HepG2 (cell line): ENCODE data around the gene MAPK13. TPM values are rescaled to one million over a fixed set of nuclear protein-coding genes. Genes with fewer than 3 reads are reported as not detected.
A peak's percentile ranks its signal among the peaks of the same experiment; 100 is the strongest.

Source experiments
- FOXA3 ChIP-seq: IDR thresholded peaks from 2 replicates; pipeline ENCODE4 v1.6.1; 2016; ENCODE audit warnings: missing genetic modification reagents, missing compliant biosample characterization
- FOXJ3 ChIP-seq: sonication (generic); formaldehyde crosslinking; IDR thresholded peaks from 2 replicates; pipeline ENCODE4 v1.4.0; 2020; ENCODE audit warnings: missing genetic modification reagents, mild to moderate bottlenecking, borderline replicate concordance
- MIER3 ChIP-seq: IDR thresholded peaks from 2 replicates; pipeline ENCODE4 v1.6.1; 2016; ENCODE audit warnings: missing compliant biosample characterization, borderline replicate concordance
- MXD4 ChIP-seq: IDR thresholded peaks from 2 replicates; pipeline ENCODE4 v1.6.1; 2016; ENCODE audit warnings: mild to moderate bottlenecking, missing biosample characterization, missing genetic modification reagents
- POGZ ChIP-seq: sonication (generic); formaldehyde crosslinking; IDR thresholded peaks from 2 replicates; pipeline ENCODE4 v1.4.0; 2020; ENCODE audit warnings: mild to moderate bottlenecking, missing genetic modification reagents
- SALL1 ChIP-seq: sonication (generic); formaldehyde crosslinking; IDR thresholded peaks from 2 replicates; pipeline ENCODE4 v1.8.0; 2022; ENCODE audit warnings: mild to moderate bottlenecking, missing genetic modification reagents
- SIN3B ChIP-seq: fragments of 150-350 bp; IDR thresholded peaks from 2 replicates; pipeline ENCODE4 v1.6.1; 2014; ENCODE audit warnings: low read length
- SOX6 ChIP-seq, 2 experiments: fragments of 450-650 bp in 1 of 2; sonication (generic) in 1 of 2; formaldehyde crosslinking in 1 of 2; IDR thresholded peaks; 2 replicates each; pipeline versions ENCODE4 v1.4.0 to v1.6.1; 2017 to 2020; ENCODE audit warnings: antibody characterized with exemption in 1 of 2, mild to moderate bottlenecking in 1 of 2, missing genetic modification reagents in 1 of 2
- ZGPAT ChIP-seq: IDR thresholded peaks from 2 replicates; pipeline ENCODE4 v1.6.1; 2016; ENCODE audit warnings: mild to moderate bottlenecking
- ZNF674 ChIP-seq: sonication (generic); formaldehyde crosslinking; IDR thresholded peaks from 2 replicates; pipeline ENCODE4 v1.5.0; 2020; ENCODE audit warnings: low read depth, mild to moderate bottlenecking, missing genetic modification reagents
- ZNF878 ChIP-seq: sonication (generic); formaldehyde crosslinking; IDR thresholded peaks from 2 replicates; pipeline ENCODE4 v1.8.1; 2023; ENCODE audit warnings: mild to moderate bottlenecking, missing genetic modification reagents, moderate library complexity
- ZZZ3 ChIP-seq: sonication (generic); formaldehyde crosslinking; IDR thresholded peaks from 2 replicates; pipeline ENCODE4 v1.4.0; 2020; ENCODE audit warnings: missing genetic modification reagents, mild to moderate bottlenecking, borderline replicate concordance
- polyA plus RNA-seq, 8 experiments: library from polyadenylated mRNA; depleted of rRNA in 3 of 8; stranded (reverse) in 7 of 8; unstranded in 1 of 8; fragments of >200 nt; fragmentation: Illumina TruSeq in 4 of 8; extraction: Trizol in 4 of 8; gene quantifications; 2 replicates each; pipeline versions ENCODE4 v1.2.1 to v1.2.3, GENCODE V29; 2011 to 2016; ENCODE audit warnings: low read depth in 4 of 8, missing spikeins in 1 of 8, mixed read lengths in 1 of 8; ENCODE audit not compliant: insufficient read depth in 1 of 8
- total RNA-seq, 5 experiments: library from RNA; depleted of rRNA; stranded (reverse); fragments of >200 nt; fragmentation: Illumina TruSeq; extraction: Trizol; gene quantifications; 2 replicates each; pipeline ENCODE4 v1.2.3, GENCODE V29; 2016; ENCODE audit warnings: low read depth in 1 of 5
- TF ChIP-seq, protein P1 (sequence below): sonication (generic); formaldehyde crosslinking; IDR thresholded peaks from 2 replicates; pipeline ENCODE4 v1.8.1; 2022; ENCODE audit warnings: mild to moderate bottlenecking, missing genetic modification reagents

The MAPK13 gene
- total and polyA plus RNA-seq, 2 of the 13 experiments (the other 11 are each of a cell fraction or from before 2014, with no cell fraction given) = 12.7 to 43.4 TPM

GRCh38 chr6:36129941-36130666 lies at the start of gene MAPK13 (continued):
- TF ChIP-seq SIN3B (no peak), ZNF674 (CRISPR knock-in tag) (0 out of 2 replicates have a peak, but pooled peaks have one; percentile 71), MIER3 (CRISPR knock-in tag) (no peak), ZZZ3 (CRISPR knock-in tag) (no peak), MXD4 (no peak; the same call in 1 of the 2 replicates), SALL1 (CRISPR knock-in tag) (peak; percentile 44), FOXA3 (CRISPR knock-in tag) (no peak), FOXJ3 (no peak), ZNF878 (CRISPR knock-in tag) (no peak), SOX6 (IDR thresholded peaks at IDR 0.05) (no peak), SOX6 (CRISPR knock-in tag; IDR thresholded peaks at IDR 0.05) (no peak), ZGPAT (CRISPR knock-in tag) (no peak), POGZ (CRISPR knock-in tag) (no peak)
- TF ChIP-seq, protein P1, sequence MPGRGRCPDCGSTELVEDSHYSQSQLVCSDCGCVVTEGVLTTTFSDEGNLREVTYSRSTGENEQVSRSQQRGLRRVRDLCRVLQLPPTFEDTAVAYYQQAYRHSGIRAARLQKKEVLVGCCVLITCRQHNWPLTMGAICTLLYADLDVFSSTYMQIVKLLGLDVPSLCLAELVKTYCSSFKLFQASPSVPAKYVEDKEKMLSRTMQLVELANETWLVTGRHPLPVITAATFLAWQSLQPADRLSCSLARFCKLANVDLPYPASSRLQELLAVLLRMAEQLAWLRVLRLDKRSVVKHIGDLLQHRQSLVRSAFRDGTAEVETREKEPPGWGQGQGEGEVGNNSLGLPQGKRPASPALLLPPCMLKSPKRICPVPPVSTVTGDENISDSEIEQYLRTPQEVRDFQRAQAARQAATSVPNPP = no peak
